HEK293 (cell line): ENCODE data around the gene BCL11A.

Experiments used
- GLIS1 ChIP-seq: fragments of 450-650 bp; formaldehyde crosslinking; IDR thresholded peaks from 2 replicates; pipeline ENCODE4 v1.5.1; 2016; ENCODE audit warnings: missing biosample characterization, missing genetic modification characterization
- GLIS2 ChIP-seq: fragments of 450-650 bp; formaldehyde crosslinking; IDR thresholded peaks from 2 replicates; pipeline ENCODE4 v1.5.1; 2016; ENCODE audit warnings: missing biosample characterization, missing genetic modification characterization
- KLF10 ChIP-seq: fragments of 450-650 bp; IDR thresholded peaks from 2 replicates; pipeline ENCODE4 v1.5.1; 2018; ENCODE audit warnings: missing biosample characterization, mild to moderate bottlenecking, missing genetic modification characterization
- KLF16 ChIP-seq: fragments of 450-650 bp; formaldehyde crosslinking; IDR thresholded peaks from 2 replicates; pipeline ENCODE4 v1.5.1; 2017; ENCODE audit warnings: missing biosample characterization, missing genetic modification characterization
- KLF9 ChIP-seq: fragments of 450-650 bp; formaldehyde crosslinking; IDR thresholded peaks from 2 replicates; pipeline ENCODE4 v1.5.1; 2016; ENCODE audit warnings: missing biosample characterization, missing genetic modification characterization, low read depth
- OSR2 ChIP-seq: fragments of 450-650 bp; formaldehyde crosslinking; IDR thresholded peaks from 2 replicates; pipeline ENCODE4 v1.5.1; 2016; ENCODE audit warnings: missing biosample characterization, missing genetic modification characterization
- PRDM1 ChIP-seq: fragments of 450-650 bp; formaldehyde crosslinking; IDR thresholded peaks from 2 replicates; pipeline ENCODE4; 2016; ENCODE audit warnings: missing biosample characterization, missing genetic modification characterization
- PRDM10 ChIP-seq: fragments of 450-650 bp; formaldehyde crosslinking; IDR thresholded peaks from 2 replicates; pipeline ENCODE4 v1.5.1; 2016; ENCODE audit warnings: missing biosample characterization, missing genetic modification characterization
- SCRT2 ChIP-seq: fragments of 450-650 bp; formaldehyde crosslinking; IDR thresholded peaks from 2 replicates; pipeline ENCODE4 v1.5.1; 2016; ENCODE audit warnings: missing biosample characterization, missing genetic modification characterization
- SP3 ChIP-seq: fragments of 450-650 bp; formaldehyde crosslinking; IDR thresholded peaks from 2 replicates; pipeline ENCODE4 v1.5.1; 2016; ENCODE audit warnings: missing biosample characterization, missing genetic modification characterization
- ZBTB6 ChIP-seq: fragments of 450-650 bp; formaldehyde crosslinking; IDR thresholded peaks from 2 replicates; pipeline ENCODE4 v1.5.1; 2017; ENCODE audit warnings: missing biosample characterization, missing genetic modification characterization
- ZEB2 ChIP-seq: fragments of 450-650 bp; formaldehyde crosslinking; IDR thresholded peaks from 2 replicates; pipeline ENCODE4 v1.5.1; 2016; ENCODE audit warnings: missing biosample characterization, missing genetic modification characterization
- ZFHX2 ChIP-seq: fragments of 450-650 bp; formaldehyde crosslinking; conservative IDR thresholded peaks from 2 replicates; pipeline ENCODE4 v1.5.1; 2016; ENCODE audit warnings: missing biosample characterization, missing genetic modification characterization
- ZNF16 ChIP-seq: fragments of 450-650 bp; formaldehyde crosslinking; IDR thresholded peaks from 2 replicates; pipeline ENCODE4 v1.5.1; 2016; ENCODE audit warnings: low read depth, missing biosample characterization, missing genetic modification characterization
- ZNF169 ChIP-seq: fragments of 450-650 bp; formaldehyde crosslinking; IDR thresholded peaks from 2 replicates; pipeline ENCODE4 v1.5.1; 2016; ENCODE audit warnings: missing biosample characterization, missing genetic modification characterization
- ZNF211 ChIP-seq: fragments of 450-650 bp; formaldehyde crosslinking; IDR thresholded peaks from 2 replicates; pipeline ENCODE4 v1.5.1; 2016; ENCODE audit warnings: low read depth, missing biosample characterization, missing genetic modification characterization
- ZNF350 ChIP-seq: fragments of 450-650 bp; formaldehyde crosslinking; IDR thresholded peaks from 2 replicates; pipeline ENCODE4 v1.5.0; 2017; ENCODE audit warnings: missing biosample characterization, mild to moderate bottlenecking, missing genetic modification characterization
- ZNF37A ChIP-seq: fragments of 450-650 bp; IDR thresholded peaks from 2 replicates; pipeline ENCODE4 v1.5.1; 2018; ENCODE audit warnings: missing biosample characterization, missing genetic modification characterization
- ZNF513 ChIP-seq: fragments of 450-650 bp; IDR thresholded peaks from 2 replicates; pipeline ENCODE4 v1.5.1; 2018; ENCODE audit warnings: missing biosample characterization, missing genetic modification characterization
- ZNF529 ChIP-seq: fragments of 450-650 bp; formaldehyde crosslinking; IDR thresholded peaks from 2 replicates; pipeline ENCODE4 v1.5.1; 2017; ENCODE audit warnings: missing genetic modification characterization, missing biosample characterization; ENCODE audit not compliant: insufficient replicate concordance
- ZNF530 ChIP-seq: fragments of 450-650 bp; formaldehyde crosslinking; IDR thresholded peaks from 2 replicates; pipeline ENCODE4 v1.5.1; 2016; ENCODE audit warnings: low read depth, missing biosample characterization, missing genetic modification characterization
- ZNF610 ChIP-seq: fragments of 450-650 bp; formaldehyde crosslinking; IDR thresholded peaks from 2 replicates; pipeline ENCODE4 v1.5.1; 2016; ENCODE audit warnings: missing biosample characterization, missing genetic modification characterization, borderline replicate concordance
- ZNF776 ChIP-seq: fragments of 450-650 bp; formaldehyde crosslinking; IDR thresholded peaks from 2 replicates; pipeline ENCODE4 v1.5.0; 2017; ENCODE audit warnings: missing biosample characterization, missing genetic modification characterization, borderline replicate concordance
- ZNF837 ChIP-seq: fragments of 450-650 bp; formaldehyde crosslinking; IDR thresholded peaks from 2 replicates; pipeline ENCODE4 v1.5.1; 2016; ENCODE audit warnings: missing biosample characterization, missing genetic modification characterization
- ZSCAN23 ChIP-seq: fragments of 450-650 bp; formaldehyde crosslinking; IDR thresholded peaks from 2 replicates; pipeline ENCODE4 v1.5.1; 2016; ENCODE audit warnings: missing biosample characterization, missing genetic modification characterization
- ZXDB ChIP-seq: fragments of 450-650 bp; formaldehyde crosslinking; IDR thresholded peaks from 2 replicates; pipeline ENCODE4 v1.5.1; 2016; ENCODE audit warnings: missing biosample characterization, missing genetic modification characterization
- TF ChIP-seq, protein P1 (sequence below): fragments of 450-650 bp; formaldehyde crosslinking; IDR thresholded peaks from 2 replicates; pipeline ENCODE4 v1.5.1; 2017; ENCODE audit warnings: missing biosample characterization, mild to moderate bottlenecking, missing genetic modification characterization, moderate library complexity
- TF ChIP-seq, protein P2 (sequence below): fragments of 450-650 bp; formaldehyde crosslinking; IDR thresholded peaks from 2 replicates; pipeline ENCODE4 v1.5.1; 2016; ENCODE audit warnings: missing biosample characterization, missing genetic modification characterization
- TF ChIP-seq, protein P3 (sequence below): fragments of 450-650 bp; formaldehyde crosslinking; IDR thresholded peaks from 2 replicates; pipeline ENCODE4 v1.5.1; 2016; ENCODE audit warnings: missing biosample characterization, missing genetic modification characterization

BCL11A gene

DNA sequence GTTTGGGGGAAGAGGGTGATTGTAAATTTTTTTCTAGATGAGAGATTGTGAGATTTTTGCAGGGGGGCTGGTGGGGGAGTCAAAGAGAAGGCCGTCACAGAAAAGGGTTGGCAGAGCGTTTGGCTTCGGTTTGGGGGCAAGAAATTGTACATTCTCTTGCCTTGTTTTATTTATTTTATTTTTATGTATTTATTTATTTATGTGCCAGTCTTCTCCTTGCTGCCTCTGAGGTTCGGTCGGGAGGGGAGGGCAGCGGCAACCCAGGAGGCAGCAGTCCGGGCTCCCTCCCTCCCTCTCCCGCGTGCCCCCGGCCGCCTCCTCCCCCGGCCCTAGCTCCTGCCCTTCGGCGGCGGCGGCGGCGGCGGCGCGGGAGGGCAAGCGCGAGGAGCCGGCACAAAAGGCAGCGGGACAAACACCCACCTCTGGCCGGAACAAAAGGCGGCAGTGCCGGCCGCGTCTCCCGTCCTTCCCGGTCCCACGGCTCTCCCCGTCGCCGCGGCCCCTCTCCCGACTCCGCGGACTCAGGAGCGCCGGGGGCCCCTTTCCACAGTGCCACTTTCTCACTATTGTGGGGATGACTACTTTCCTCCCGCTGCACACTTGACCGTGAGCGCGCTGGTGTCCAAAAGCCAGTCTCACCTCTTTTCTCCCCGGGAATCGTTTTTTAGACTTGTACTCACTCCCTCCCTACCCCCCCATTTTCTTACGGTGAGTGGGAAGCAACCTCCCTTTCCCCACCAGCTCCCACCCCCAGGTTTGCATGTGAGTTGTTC, 1.2 kb downstream of the BCL11A start (continued):
- TF ChIP-seq PRDM10 (tag by site-specific recombination) = peak; percentile 98
- no peak for TF ChIP-seq ZBTB6 (tag by site-specific recombination)
- TF ChIP-seq KLF16 (tag by site-specific recombination) = 0 out of 2 replicates have a peak, but pooled peaks have one; percentile 18
- no peak for TF ChIP-seq ZNF37A (tag by site-specific recombination)
- TF ChIP-seq OSR2 (tag by site-specific recombination) = no peak
- peak; percentile 77 for TF ChIP-seq GLIS2 (tag by site-specific recombination)
- TF ChIP-seq, protein P1, sequence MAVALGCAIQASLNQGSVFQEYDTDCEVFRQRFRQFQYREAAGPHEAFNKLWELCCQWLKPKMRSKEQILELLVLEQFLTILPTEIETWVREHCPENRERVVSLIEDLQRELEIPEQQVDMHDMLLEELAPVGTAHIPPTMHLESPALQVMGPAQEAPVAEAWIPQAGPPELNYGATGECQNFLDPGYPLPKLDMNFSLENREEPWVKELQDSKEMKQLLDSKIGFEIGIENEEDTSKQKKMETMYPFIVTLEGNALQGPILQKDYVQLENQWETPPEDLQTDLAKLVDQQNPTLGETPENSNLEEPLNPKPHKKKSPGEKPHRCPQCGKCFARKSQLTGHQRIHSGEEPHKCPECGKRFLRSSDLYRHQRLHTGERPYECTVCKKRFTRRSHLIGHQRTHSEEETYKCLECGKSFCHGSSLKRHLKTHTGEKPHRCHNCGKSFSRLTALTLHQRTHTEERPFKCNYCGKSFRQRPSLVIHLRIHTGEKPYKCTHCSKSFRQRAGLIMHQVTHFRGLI = no peak
- TF ChIP-seq ZSCAN23 = no peak
- TF ChIP-seq, protein P2, sequence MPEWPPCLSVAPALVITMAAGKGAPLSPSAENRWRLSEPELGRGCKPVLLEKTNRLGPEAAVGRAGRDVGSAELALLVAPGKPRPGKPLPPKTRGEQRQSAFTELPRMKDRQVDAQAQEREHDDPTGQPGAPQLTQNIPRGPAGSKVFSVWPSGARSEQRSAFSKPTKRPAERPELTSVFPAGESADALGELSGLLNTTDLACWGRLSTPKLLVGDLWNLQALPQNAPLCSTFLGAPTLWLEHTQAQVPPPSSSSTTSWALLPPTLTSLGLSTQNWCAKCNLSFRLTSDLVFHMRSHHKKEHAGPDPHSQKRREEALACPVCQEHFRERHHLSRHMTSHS (tag by site-specific recombination) = no peak
- TF ChIP-seq GLIS1 (tag by site-specific recombination) = peak; percentile 23; the same call in 1 of the 2 replicates
- peak; percentile 62; the same call in 1 of the 2 replicates for TF ChIP-seq ZEB2 (tag by site-specific recombination)
- TF ChIP-seq ZFHX2 = peak; percentile 24; the same call in 1 of the 2 replicates
- no peak for TF ChIP-seq ZNF211 (tag by site-specific recombination)
- TF ChIP-seq ZNF350 (tag by site-specific recombination) = no peak
- TF ChIP-seq ZNF169 (tag by site-specific recombination) = no peak
- TF ChIP-seq SCRT2 (tag by site-specific recombination) = no peak
- TF ChIP-seq ZNF837 (tag by site-specific recombination) = no peak
- TF ChIP-seq ZNF776 (tag by site-specific recombination) = no peak
- TF ChIP-seq ZNF610 (tag by site-specific recombination) = no peak
- peak; percentile 86 for TF ChIP-seq PRDM1 (tag by site-specific recombination)
- TF ChIP-seq ZNF16 (tag by site-specific recombination) = no peak
- TF ChIP-seq KLF10 (tag by site-specific recombination) = no peak
- TF ChIP-seq KLF9 (tag by site-specific recombination) = no peak
- TF ChIP-seq ZNF529 (tag by site-specific recombination) = no peak
- TF ChIP-seq ZNF513 (tag by site-specific recombination) = no peak
- 0 out of 2 replicates have a peak, but pooled peaks have one; percentile 25 for TF ChIP-seq ZXDB (tag by site-specific recombination)
- TF ChIP-seq, protein P3, sequence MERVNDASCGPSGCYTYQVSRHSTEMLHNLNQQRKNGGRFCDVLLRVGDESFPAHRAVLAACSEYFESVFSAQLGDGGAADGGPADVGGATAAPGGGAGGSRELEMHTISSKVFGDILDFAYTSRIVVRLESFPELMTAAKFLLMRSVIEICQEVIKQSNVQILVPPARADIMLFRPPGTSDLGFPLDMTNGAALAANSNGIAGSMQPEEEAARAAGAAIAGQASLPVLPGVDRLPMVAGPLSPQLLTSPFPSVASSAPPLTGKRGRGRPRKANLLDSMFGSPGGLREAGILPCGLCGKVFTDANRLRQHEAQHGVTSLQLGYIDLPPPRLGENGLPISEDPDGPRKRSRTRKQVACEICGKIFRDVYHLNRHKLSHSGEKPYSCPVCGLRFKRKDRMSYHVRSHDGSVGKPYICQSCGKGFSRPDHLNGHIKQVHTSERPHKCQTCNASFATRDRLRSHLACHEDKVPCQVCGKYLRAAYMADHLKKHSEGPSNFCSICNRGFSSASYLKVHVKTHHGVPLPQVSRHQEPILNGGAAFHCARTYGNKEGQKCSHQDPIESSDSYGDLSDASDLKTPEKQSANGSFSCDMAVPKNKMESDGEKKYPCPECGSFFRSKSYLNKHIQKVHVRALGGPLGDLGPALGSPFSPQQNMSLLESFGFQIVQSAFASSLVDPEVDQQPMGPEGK (tag by site-specific recombination) = peak; percentile 77
- TF ChIP-seq ZNF530 (tag by site-specific recombination) = no peak
- peak; percentile 36 for TF ChIP-seq SP3 (tag by site-specific recombination)
